Activated T-cell treated with anti-CD3 and anti-CD28 coated beads, Interleukin-2, amount 50 U/mL, for 24 hours (primary cell): ENCODE measurements around the gene RETN.
"Not testable (repeated sequence)": the region's sequence is repeated elsewhere in the genome, so short reads cannot be mapped to it uniquely, and the experiment has no call there.

ENCODE experiments used
- DNase-seq: peaks from one replicate; pipeline ENCODE4 v3.0.0-alpha.2; 2020
- H3K27ac Mint-ChIP-seq: 2 replicates; pipeline ENCODE4 v1.8.0; 2020; ENCODE audit warnings: mild to moderate bottlenecking, mixed read lengths
- H3K27me3 Mint-ChIP-seq: 2 replicates; pipeline ENCODE4 v1.8.0; 2020; ENCODE audit warnings: mixed read lengths
- H3K36me3 Mint-ChIP-seq: 2 replicates; pipeline ENCODE4 v1.8.0; 2020; ENCODE audit warnings: low read depth, mixed read lengths
- H3K4me1 Mint-ChIP-seq: 2 replicates; pipeline ENCODE4 v1.8.0; 2020; ENCODE audit warnings: low read depth, mixed read lengths
- H3K4me3 Mint-ChIP-seq: 2 replicates; pipeline ENCODE4 v1.8.0; 2020; ENCODE audit warnings: mild to moderate bottlenecking, moderate library complexity, mixed read lengths
- H3K9me3 Mint-ChIP-seq: 2 replicates; pipeline ENCODE4 v1.8.0; 2020; ENCODE audit warnings: mixed read lengths

Gene RETN

DNA sequence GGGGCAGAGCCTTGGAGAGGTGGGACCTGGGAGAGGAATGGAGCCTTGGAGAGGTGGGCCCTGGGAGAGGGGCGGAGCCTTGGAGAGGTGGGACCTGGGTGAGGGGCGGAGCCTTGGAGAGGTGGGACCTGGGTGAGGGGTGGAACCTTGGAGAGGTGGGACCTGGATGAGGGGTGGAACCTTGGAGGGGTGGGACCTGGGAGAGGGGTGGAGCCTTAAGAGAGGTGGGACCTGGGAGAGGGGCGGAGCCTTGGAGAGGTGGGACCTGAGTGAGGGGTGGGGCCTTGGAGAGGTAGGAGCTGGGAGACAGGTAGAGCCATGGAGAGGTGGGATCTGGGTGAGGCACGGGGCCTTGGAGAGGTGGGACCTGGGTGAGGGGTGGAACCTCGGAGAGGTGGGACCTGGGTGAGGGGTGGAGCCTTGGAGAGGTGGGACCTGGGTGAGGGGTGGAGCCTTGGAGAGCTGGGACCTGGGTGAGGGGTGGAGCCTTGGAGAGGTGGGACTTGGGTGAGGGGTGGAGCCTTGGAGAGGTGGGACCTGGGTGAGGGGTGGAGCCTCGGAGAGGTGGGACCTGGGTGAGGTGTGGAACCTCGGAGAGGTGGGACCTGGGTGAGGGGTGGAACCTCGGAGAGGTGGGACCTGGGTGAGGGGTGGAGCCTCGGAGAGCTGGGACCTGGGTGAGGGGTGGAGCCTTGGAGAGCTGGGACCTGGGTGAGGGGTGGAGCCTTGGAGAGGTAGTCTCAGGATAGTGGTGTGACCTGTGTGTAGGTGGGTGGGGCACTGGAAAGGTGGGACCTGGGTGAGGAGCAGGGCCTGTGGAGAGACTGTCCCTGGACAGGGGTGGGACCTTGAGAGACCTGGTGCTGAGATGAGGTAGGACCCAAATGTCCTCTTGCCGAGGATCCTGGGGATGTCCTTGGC, 25.0 kb upstream of the RETN start:
- H3K4me1 Mint-ChIP-seq: peaks cover 13% of the 10 kb centered on the region
- DNase-seq, H3K27me3 Mint-ChIP-seq, H3K4me3 Mint-ChIP-seq, H3K27ac Mint-ChIP-seq, H3K9me3 Mint-ChIP-seq: not testable (repeated sequence)
- H3K36me3 Mint-ChIP-seq: peaks cover 54% of the 10 kb centered on the region

DNA sequence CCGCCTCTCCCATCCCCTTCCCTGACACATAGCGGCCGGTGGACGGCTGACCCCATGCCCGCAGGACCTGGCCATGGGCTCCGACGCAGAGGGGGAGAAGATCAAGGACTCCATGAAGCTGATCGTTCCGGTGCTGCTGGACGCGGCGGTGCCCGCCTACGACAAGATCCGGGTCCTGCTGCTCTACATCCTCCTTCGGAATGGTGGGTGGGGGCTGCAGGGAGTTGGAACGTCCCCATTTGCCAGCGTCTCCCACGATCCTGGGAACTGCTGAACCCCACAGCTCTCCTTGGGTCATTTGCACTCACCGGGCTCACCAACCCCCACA, 24.3 kb upstream of the RETN start:
- Mint-ChIP-seq H3K9me3 (no peaks in the 10 kb centered on the region), H3K27ac (no peak overlapping the region), H3K4me3 (no peak overlapping the region), H3K4me1 (peaks cover 7% of the 10 kb centered on the region), H3K27me3 (no peaks in the 10 kb centered on the region), H3K36me3 (peaks cover 48% of the 10 kb centered on the region)
- no peak for DNase-seq

- H3K36me3 Mint-ChIP-seq: peaks cover 41% of the 10 kb centered on the region
- peaks cover under 1% of the 10 kb centered on the region for H3K4me1 Mint-ChIP-seq
- no peak overlapping the region for H3K4me3 Mint-ChIP-seq
- no peaks in the 10 kb centered on the region for H3K27me3 Mint-ChIP-seq
- H3K9me3 Mint-ChIP-seq: no peaks in the 10 kb centered on the region
- H3K27ac Mint-ChIP-seq: no peak overlapping the region
- DNase-seq: no peak
Measured at GRCh38 chr19:7645163-7645562, 23.7 kb upstream of the RETN start.

DNA sequence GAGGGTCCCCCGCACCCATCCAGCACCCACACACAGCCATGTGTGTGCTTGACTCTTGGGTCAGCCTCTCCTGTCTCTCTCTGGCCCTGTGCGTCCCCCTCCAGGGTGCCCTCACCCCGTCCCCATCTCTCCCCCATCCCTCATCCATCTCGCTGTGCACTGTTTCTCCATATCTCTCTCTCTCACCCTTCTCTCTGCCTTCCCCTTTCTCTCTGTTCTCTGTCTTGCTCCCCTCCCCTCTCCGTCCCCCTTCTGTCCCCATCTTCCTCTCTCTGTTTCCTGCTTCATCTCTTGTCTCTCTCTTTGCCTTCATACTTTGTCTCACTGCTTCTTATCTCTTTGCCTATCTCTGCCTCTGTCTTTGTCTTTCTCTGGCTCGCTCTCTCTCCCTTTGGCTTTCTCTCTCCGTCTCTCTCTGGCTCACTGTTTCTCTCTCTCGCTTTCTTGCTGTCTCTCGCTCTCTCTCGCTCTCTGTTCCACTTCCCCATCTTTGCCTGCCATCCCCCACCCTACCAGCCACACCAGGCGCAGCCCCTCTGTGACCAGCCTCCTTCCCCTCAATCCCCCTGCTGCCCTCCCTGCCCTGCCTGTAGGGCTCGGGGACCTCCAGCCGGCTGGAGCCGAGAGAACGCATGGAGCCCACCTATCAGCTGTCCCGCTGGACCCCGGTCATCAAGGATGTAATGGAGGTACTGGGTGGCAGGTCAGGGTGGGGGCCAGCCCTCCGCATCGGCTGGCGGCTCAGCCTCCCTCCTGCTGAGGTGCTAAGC, 23.0 kb upstream of the RETN start:
- DNase-seq: no peak
- H3K36me3 Mint-ChIP-seq: peaks cover 35% of the 10 kb centered on the region
- no peak overlapping the region for H3K4me3 Mint-ChIP-seq
- no peaks in the 10 kb centered on the region for H3K4me1 Mint-ChIP-seq
- H3K27ac Mint-ChIP-seq: no peak overlapping the region
- H3K27me3 Mint-ChIP-seq: no peaks in the 10 kb centered on the region
- no peaks in the 10 kb centered on the region for H3K9me3 Mint-ChIP-seq

GRCh38 chr19:7646426-7646700, 22.5 kb upstream of the RETN start:
- Mint-ChIP-seq H3K27ac (no peak overlapping the region), H3K27me3 (no peaks in the 10 kb centered on the region)
- no peak for DNase-seq

DNA sequence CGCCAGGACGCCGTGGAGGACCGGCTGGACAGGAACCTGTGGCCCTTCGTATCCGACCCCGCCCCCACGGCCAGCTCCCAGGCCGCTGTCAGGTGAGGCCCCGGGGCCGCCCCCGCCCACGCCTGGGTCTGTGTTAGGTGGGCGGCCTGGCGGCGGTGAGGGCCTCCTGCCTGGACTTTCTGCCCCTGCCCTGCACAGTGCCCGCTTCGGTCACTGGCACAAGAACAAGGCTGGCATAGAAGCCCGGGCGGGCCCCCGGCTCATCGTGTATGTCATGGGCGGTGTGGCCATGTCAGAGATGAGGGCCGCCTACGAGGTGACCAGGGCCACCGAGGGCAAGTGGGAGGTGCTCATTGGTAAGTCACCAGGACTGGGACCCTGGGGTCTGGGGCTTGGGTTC, 21.7 kb upstream of the RETN start:
- H3K36me3 Mint-ChIP-seq: peaks cover 34% of the 10 kb centered on the region
- H3K4me1 Mint-ChIP-seq: peaks cover 2% of the 10 kb centered on the region
- H3K9me3 Mint-ChIP-seq: no peaks in the 10 kb centered on the region
- H3K27ac Mint-ChIP-seq: no peak overlapping the region
- DNase-seq: no peak
- no peak overlapping the region for H3K4me3 Mint-ChIP-seq
- no peaks in the 10 kb centered on the region for H3K27me3 Mint-ChIP-seq

More at GRCh38 chr19:7646426-7646700, 22.5 kb upstream of the RETN start:
- Mint-ChIP-seq H3K9me3 (no peaks in the 10 kb centered on the region), H3K36me3 (peaks cover 34% of the 10 kb centered on the region), H3K4me3 (no peak overlapping the region), H3K4me1 (no peaks in the 10 kb centered on the region)

DNA sequence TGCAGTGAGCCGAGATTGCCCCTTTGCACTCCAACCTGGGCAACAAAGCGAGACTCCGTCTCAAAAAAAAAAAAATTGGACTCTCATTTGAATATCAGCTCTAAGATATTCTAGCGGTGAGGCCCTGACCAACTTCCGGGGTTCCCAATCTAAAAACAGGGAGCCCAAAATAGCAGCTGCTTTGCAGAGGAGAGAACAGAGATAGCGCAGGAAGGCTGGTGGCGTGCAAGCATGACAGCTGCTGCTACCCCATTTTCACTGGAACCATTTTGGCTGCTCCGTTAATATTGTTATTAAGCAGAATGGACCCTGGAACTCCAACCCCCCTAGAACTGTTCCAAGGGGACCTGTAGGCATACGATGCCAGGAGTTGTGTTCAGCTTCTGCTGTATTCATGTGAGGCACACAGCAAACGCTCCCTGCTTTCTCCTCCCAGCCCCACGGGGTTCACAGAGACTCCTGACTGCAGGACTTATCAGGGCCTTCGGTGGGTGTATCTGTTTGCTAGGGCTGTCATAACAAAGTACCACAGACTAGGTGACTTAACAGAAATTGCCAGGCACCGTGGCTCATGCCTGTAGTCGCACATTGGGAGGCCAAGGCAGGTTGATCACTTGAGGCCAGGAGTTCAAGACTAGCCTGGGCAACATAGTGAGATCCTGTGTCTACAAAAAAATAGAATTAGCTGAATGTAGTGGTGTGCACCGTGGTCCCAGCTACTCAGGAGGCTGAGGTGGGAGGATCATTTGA, 20.4 kb upstream of the RETN start:
- DNase-seq: no peak
- H3K9me3 Mint-ChIP-seq: no peaks in the 10 kb centered on the region
- no peaks in the 10 kb centered on the region for H3K27me3 Mint-ChIP-seq
- H3K4me1 Mint-ChIP-seq: peaks cover 9% of the 10 kb centered on the region
- no peak overlapping the region for H3K4me3 Mint-ChIP-seq
- no peak overlapping the region for H3K27ac Mint-ChIP-seq
- peaks cover 29% of the 10 kb centered on the region for H3K36me3 Mint-ChIP-seq

- Mint-ChIP-seq H3K9me3 (no peaks in the 10 kb centered on the region), H3K36me3 (peaks cover 20% of the 10 kb centered on the region), H3K27ac (no peak overlapping the region), H3K27me3 (no peaks in the 10 kb centered on the region), H3K4me3 (no peak overlapping the region), H3K4me1 (peaks cover 9% of the 10 kb centered on the region)
- no peak for DNase-seq
Measured at GRCh38 chr19:7650148-7650547, 18.7 kb upstream of the RETN start.

- H3K4me1 Mint-ChIP-seq: peaks cover 11% of the 10 kb centered on the region
Measured at GRCh38 chr19:7652061-7652641, 16.7 kb upstream of the RETN start.

DNA sequence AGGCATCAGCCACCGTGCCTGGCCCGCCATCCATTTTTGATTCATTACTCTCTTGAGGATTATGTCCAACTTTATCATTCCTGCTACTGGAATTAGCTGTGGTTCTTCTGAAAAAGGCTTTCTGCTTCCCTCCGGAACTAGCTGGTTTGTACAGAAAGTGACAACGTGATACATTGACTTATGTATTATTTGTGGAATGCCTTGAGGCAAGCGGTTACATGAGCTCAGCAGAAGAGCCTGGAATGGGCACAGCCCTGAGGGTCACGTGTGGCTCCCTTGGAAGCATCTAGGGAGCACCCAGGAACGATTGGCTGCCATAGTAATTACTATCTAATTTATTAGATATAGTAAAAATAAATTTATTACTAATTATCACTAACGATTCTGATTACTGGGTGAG, 14.4 kb upstream of the RETN start:
- Mint-ChIP-seq H3K4me3 (no peak overlapping the region), H3K27ac (no peak overlapping the region), H3K4me1 (peaks cover 25% of the 10 kb centered on the region), H3K27me3 (no peaks in the 10 kb centered on the region), H3K36me3 (no peaks in the 10 kb centered on the region), H3K9me3 (no peaks in the 10 kb centered on the region)
- no peak for DNase-seq

More at GRCh38 chr19:7652061-7652641, 16.7 kb upstream of the RETN start:
- peak overlapping the region; percentile 54 for H3K4me3 Mint-ChIP-seq
- no peaks in the 10 kb centered on the region for H3K9me3 Mint-ChIP-seq
- no peak overlapping the region for H3K27ac Mint-ChIP-seq
- peak; percentile 90 for DNase-seq
- peaks cover 9% of the 10 kb centered on the region for H3K36me3 Mint-ChIP-seq
- H3K27me3 Mint-ChIP-seq: no peaks in the 10 kb centered on the region

- Mint-ChIP-seq H3K36me3 (no peaks in the 10 kb centered on the region), H3K4me3 (no peak overlapping the region), H3K9me3 (no peaks in the 10 kb centered on the region), H3K4me1 (peaks cover 25% of the 10 kb centered on the region), H3K27me3 (no peaks in the 10 kb centered on the region), H3K27ac (no peak overlapping the region)
- DNase-seq: no peak
Measured at GRCh38 chr19:7655581-7655980, 13.3 kb upstream of the RETN start.

- DNase-seq: no peak
- Mint-ChIP-seq H3K9me3 (no peaks in the 10 kb centered on the region), H3K36me3 (no peaks in the 10 kb centered on the region), H3K4me1 (peaks cover 22% of the 10 kb centered on the region), H3K4me3 (no peak overlapping the region), H3K27me3 (no peaks in the 10 kb centered on the region), H3K27ac (peak overlapping the region; percentile 59)
Measured at GRCh38 chr19:7657131-7657751, 11.6 kb upstream of the RETN start.

GRCh38 chr19:7658219-7658686, 10.6 kb upstream of the RETN start:
- Mint-ChIP-seq H3K27ac (peak overlapping the region; percentile 76), H3K36me3 (no peaks in the 10 kb centered on the region), H3K27me3 (no peaks in the 10 kb centered on the region), H3K4me1 (peaks cover 16% of the 10 kb centered on the region), H3K4me3 (peak overlapping the region; percentile 57), H3K9me3 (no peaks in the 10 kb centered on the region)
- peak; percentile 57 for DNase-seq
